SK-N-SH (cell line): ENCODE measurements around the gene AK6.

ENCODE experiments used
- CHD2 ChIP-seq: fragments of 150-350 bp; IDR thresholded peaks from 2 replicates; pipeline ENCODE4 v1.6.1; 2018; ENCODE audit warnings: low read length; ENCODE audit not compliant: partially characterized antibody
- CTCF ChIP-seq: fragments of 200-600 bp; sonication (generic); IDR thresholded peaks from 2 replicates; pipeline ENCODE4 v1.6.1; 2017; ENCODE audit warnings: antibody characterized with exemption, mild to moderate bottlenecking, moderate library complexity
- EP300 ChIP-seq, 2 experiments: IDR thresholded peaks; 2 replicates each; pipeline versions ENCODE4 v1.4.0 to v1.6.1; 2012; ENCODE audit warnings: borderline replicate concordance in 1 of 2, low read depth in 1 of 2, low read length in 1 of 2
- MAX ChIP-seq: IDR thresholded peaks from 2 replicates; pipeline ENCODE4 v1.4.0; 2012; ENCODE audit warnings: low read depth
- RAD21 ChIP-seq: IDR thresholded peaks from 2 replicates; pipeline ENCODE4 v1.6.1; 2012; ENCODE audit warnings: mild to moderate bottlenecking, low read length
- SIN3A ChIP-seq: IDR thresholded peaks from 2 replicates; pipeline ENCODE4 v1.6.1; 2012; ENCODE audit warnings: low read depth, mild to moderate bottlenecking, low read length, moderate library complexity, borderline replicate concordance

- TF ChIP-seq EP300 (IDR thresholded peaks at IDR 0.05; ENCODE audit: borderline replicate concordance in 1 of 2, low read depth in 1 of 2, low read length in 1 of 2), result no peak
- TF ChIP-seq RAD21, result no peak
- TF ChIP-seq CTCF, result no peak
- no peak for TF ChIP-seq SIN3A
- TF ChIP-seq MAX, result no peak
- no peak for TF ChIP-seq CHD2
These were observed 55.9 kb downstream of the AK6 start for GRCh38 chr5:69313428-69313827.
